Natural killer cell (primary cell): ENCODE data around the gene UBE2G2. TPM values are rescaled to one million over a fixed set of nuclear protein-coding genes. Genes with fewer than 3 reads are reported as not detected.
A peak's percentile ranks its signal among the peaks of the same experiment; 100 is the strongest.

Experiments used
- ATAC-seq, 3 donors: fragments of 150-1000 bp in 2 of 3; fragments of 200-7000 bp in 1 of 3; cut with Tn5 transposase; 1 replicate in 1 of 3; 2 replicates in 2 of 3; pipeline ENCODE4 v1.10.0; 2021; ENCODE audit warnings: mild to moderate bottlenecking in 2 of 3, moderate library complexity in 2 of 3
- DNase-seq, 2 donors: peaks; one replicate each; pipeline versions ENCODE4 v3.0.0 to v3.0.0-alpha.2; 2013 to 2021; ENCODE audit warnings: mixed read lengths in 1 of 2
- H3K27ac ChIP-seq: one replicate; pipeline ENCODE4 v1.5.1; 2013; ENCODE audit warnings: mild to moderate bottlenecking, low read length
- H3K27me3 ChIP-seq: one replicate; pipeline ENCODE4 v1.6.1; 2013; ENCODE audit warnings: low read length; ENCODE audit not compliant: control insufficient read depth, insufficient read depth
- H3K36me3 ChIP-seq: one replicate; pipeline ENCODE4 v1.6.1; 2013; ENCODE audit warnings: low read length; ENCODE audit not compliant: control insufficient read depth, insufficient read depth
- H3K4me1 ChIP-seq: one replicate; pipeline ENCODE4 v1.6.1; 2013; ENCODE audit warnings: low read length; ENCODE audit not compliant: control insufficient read depth, insufficient read depth
- H3K4me3 ChIP-seq: one replicate; pipeline ENCODE4 v1.5.1; 2013; ENCODE audit warnings: low read length
- H3K9me3 ChIP-seq: one replicate; pipeline ENCODE4 v1.6.1; 2013; ENCODE audit warnings: low read length; ENCODE audit not compliant: control insufficient read depth, insufficient read depth
- H3K27ac Mint-ChIP-seq, 2 donors: one replicate each; pipeline ENCODE4 v1.8.0; 2022; ENCODE audit warnings: mild to moderate bottlenecking in 2 of 2, mixed read lengths in 2 of 2, moderate library complexity in 1 of 2
- H3K27me3 Mint-ChIP-seq, 2 donors: one replicate each; pipeline ENCODE4 v1.8.0; 2022; ENCODE audit warnings: low read depth in 2 of 2, mixed read lengths in 2 of 2
- H3K36me3 Mint-ChIP-seq: one replicate; pipeline ENCODE4 v1.8.0; 2022; ENCODE audit warnings: mixed read lengths
- H3K4me1 Mint-ChIP-seq, 2 donors: one replicate each; pipeline ENCODE4 v1.8.0; 2022; ENCODE audit warnings: mixed read lengths in 2 of 2
- H3K4me3 Mint-ChIP-seq: one replicate; pipeline ENCODE4 v1.8.0; 2022; ENCODE audit warnings: mild to moderate bottlenecking, moderate library complexity, mixed read lengths
- H3K9me3 Mint-ChIP-seq, 2 donors: one replicate each; pipeline ENCODE4 v1.8.0; 2022; ENCODE audit warnings: mixed read lengths in 2 of 2
- CTCF ChIP-seq: fragments of 200-600 bp; IDR thresholded peaks from one replicate; pipeline ENCODE4 v1.8.0; 2022; ENCODE audit warnings: antibody characterized with exemption
- WGBS: methylation state at CpG from one replicate; pipeline ENCODE4 v1.1.7; 2013; ENCODE audit warnings: missing lambda C conversion rate; ENCODE audit not compliant: insufficient coverage; 5-methylcytosine and 5-hydroxymethylcytosine counted together
- intact Hi-C: fragments of 100-400 bp; cut with micrococcal nuclease; formaldehyde crosslinking; loops from one replicate; pipeline ENCODE4 v1.14.2; 2022
- total RNA-seq, 4 donors: library from RNA; stranded (reverse); fragments of 120-200 nt in 1 of 4; gene quantifications; one replicate each; pipeline versions ENCODE4 v1.2.3 to v1.2.4, GENCODE V29; 2013 to 2022

UBE2G2 gene
- total RNA-seq, 3 donors from 2014 or later (not counting 1 experiment from before 2014, with no cell fraction given) = 89.1 to 109 (median 107) TPM

- WGBS = 43% methylated on average over 16 of the region's 16 CpGs
- no peaks in the 10 kb centered on the region for H3K9me3 Mint-ChIP-seq
- DNase-seq = no peak
- Histone ChIP-seq H3K4me3 (no peak overlapping the region), H3K9me3 (no peaks in the 10 kb centered on the region), H3K27me3 (peaks cover 3% of the 10 kb centered on the region), H3K4me1 (no peaks in the 10 kb centered on the region), H3K27ac (no peak overlapping the region), H3K36me3 (no peaks in the 10 kb centered on the region)
- ATAC-seq = no peak
- intact Hi-C loops = no loop called here
- H3K27ac Mint-ChIP-seq = no peak overlapping the region
- H3K4me3 Mint-ChIP-seq = no peak overlapping the region
- TF ChIP-seq CTCF = no peak
- H3K4me1 Mint-ChIP-seq = no peaks in the 10 kb centered on the region
- no peaks in the 10 kb centered on the region for H3K36me3 Mint-ChIP-seq
- peaks cover 8 to 10% of the 10 kb centered on the region in 2 donors for H3K27me3 Mint-ChIP-seq
Measured at GRCh38 chr21:44748621-44749020, 53.0 kb downstream of the UBE2G2 start.

GRCh38 chr21:44742418-44743153 is 59.0 kb downstream of the UBE2G2 start:
- Histone ChIP-seq H3K27ac (no peak overlapping the region), H3K4me3 (no peak overlapping the region), H3K36me3 (no peaks in the 10 kb centered on the region), H3K27me3 (no peaks in the 10 kb centered on the region), H3K9me3 (peaks cover 10% of the 10 kb centered on the region), H3K4me1 (no peaks in the 10 kb centered on the region)
- H3K27me3 Mint-ChIP-seq = peaks cover 0 to 2% of the 10 kb centered on the region in 2 donors
- ATAC-seq (no peak), DNase-seq (peak in 1 of 2 donors; percentile 67)
- H3K27ac Mint-ChIP-seq = no peak overlapping the region
- no peak overlapping the region for H3K4me3 Mint-ChIP-seq
- no peak for TF ChIP-seq CTCF
- peaks cover 4 to 6% of the 10 kb centered on the region in 2 donors for H3K4me1 Mint-ChIP-seq
- H3K9me3 Mint-ChIP-seq = no peaks in the 10 kb centered on the region
- intact Hi-C loops = loop anchor here (1.0 kb wide), 1 partner anchor 232 kb away; no protein-coding TSS in a partner anchor
- 100% methylated on average over 1 of the region's 1 CpG for WGBS
- H3K36me3 Mint-ChIP-seq = no peaks in the 10 kb centered on the region

- peaks cover 0 to 6% of the 10 kb centered on the region in 2 donors for H3K27me3 Mint-ChIP-seq
- 93% methylated on average over 3 of the region's 3 CpGs for WGBS
- H3K36me3 ChIP-seq = no peaks in the 10 kb centered on the region
- ATAC-seq = no peak
- no peaks in the 10 kb centered on the region for H3K36me3 Mint-ChIP-seq
- no peaks in the 10 kb centered on the region for H3K9me3 Mint-ChIP-seq
- H3K27me3 ChIP-seq = no peaks in the 10 kb centered on the region
- DNase-seq = no peak
- H3K9me3 ChIP-seq = peaks cover 10% of the 10 kb centered on the region
- peaks cover 4 to 6% of the 10 kb centered on the region in 2 donors for H3K4me1 Mint-ChIP-seq
- no peaks in the 10 kb centered on the region for H3K4me1 ChIP-seq
- intact Hi-C loops = loop anchor here (1.0 kb wide), 1 partner anchor 232 kb away; no protein-coding TSS in a partner anchor
- no peak overlapping the region for H3K4me3 ChIP-seq
- TF ChIP-seq CTCF = no peak
- H3K27ac ChIP-seq = no peak overlapping the region
- H3K27ac Mint-ChIP-seq = no peak overlapping the region
- no peak overlapping the region for H3K4me3 Mint-ChIP-seq
Measured at GRCh38 chr21:44741921-44742320, 59.7 kb downstream of the UBE2G2 start.
